ENCODE measurements around the gene HERPUD1. TPM values are rescaled to one million over a fixed set of nuclear protein-coding genes. Genes with fewer than 3 reads are reported as not detected.

The HERPUD1 gene
- total and polyA plus RNA-seq, 2 of the 8 experiments (the other 6 are each of a cell fraction or from before 2014, with no cell fraction given): 23.3 to 34.7 TPM

DNA sequence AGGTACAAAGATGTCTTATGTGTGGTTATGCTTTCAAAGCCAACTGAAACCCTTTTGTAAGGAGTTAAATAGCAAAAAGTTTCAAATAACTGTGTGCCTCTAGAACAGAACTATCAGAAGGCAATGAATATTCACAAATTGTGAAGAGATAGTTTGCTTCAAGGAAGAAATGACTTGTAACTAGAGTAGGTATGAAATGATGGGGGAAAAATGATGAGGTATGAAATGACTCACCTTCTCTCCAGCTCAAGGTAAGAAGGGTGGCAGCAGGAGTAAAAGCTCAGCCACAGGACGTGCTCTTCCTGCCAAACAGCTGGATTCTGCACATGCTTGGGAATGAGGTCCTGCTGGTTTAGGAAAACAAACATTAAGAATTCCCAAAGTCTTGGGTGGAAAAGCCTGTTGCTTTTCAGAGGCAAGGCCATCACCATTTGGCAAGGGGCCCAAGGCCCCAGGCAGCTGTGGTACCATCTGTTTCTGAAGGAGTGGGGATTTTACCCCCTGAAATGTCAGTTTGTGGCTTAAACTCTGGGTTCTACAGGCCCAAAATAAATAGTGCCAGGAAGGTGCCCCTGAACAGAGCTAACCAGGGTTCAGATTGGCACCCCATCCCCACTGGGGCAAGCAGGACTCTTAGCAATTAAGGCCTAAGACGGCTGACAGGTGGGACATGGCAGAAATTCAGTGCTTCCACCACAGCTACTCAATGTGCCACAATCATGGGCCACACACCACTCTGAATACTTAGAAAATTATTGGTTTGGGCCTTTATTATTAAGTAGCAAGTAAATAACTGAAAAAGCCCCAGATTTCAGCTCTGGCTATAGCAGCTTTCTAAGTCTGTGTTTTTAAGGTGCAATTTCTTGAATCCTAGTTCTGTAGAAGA lies 13.3 kb downstream of the HERPUD1 start:
- H3K14ac ChIP-seq (ENCODE audit: insufficient read length): no peak overlapping the region
- no peak overlapping the region for H3K23ac ChIP-seq (ENCODE audit: insufficient read length)
- no peak overlapping the region for H3K9ac ChIP-seq (replicated peaks in 1 of 4; ENCODE audit: extremely low read depth in 1 of 4, low read depth in 3 of 4, low read length in 3 of 4)
- H2AK5ac ChIP-seq (ENCODE audit: low read depth, low read length): no peak overlapping the region
- peaks cover 2 to 3% of the 10 kb centered on the region in 2 experiments for H4K20me1 ChIP-seq (replicated peaks in 1 of 2; ENCODE audit: control insufficient read depth in 1 of 2, insufficient read depth in 2 of 2, low read length in 2 of 2)
- no peak overlapping the region for H2BK5ac ChIP-seq (ENCODE audit: low read depth, low read length)
- no peaks in the 10 kb centered on the region for H3K9me3 ChIP-seq (ENCODE audit: insufficient read depth in 2 of 2, low read depth in 1 of 2, low read length in 1 of 2)
- no peak overlapping the region for H4K91ac ChIP-seq (replicated peaks; ENCODE audit: insufficient read length, low read length)
- no peak overlapping the region for H4K5ac ChIP-seq (ENCODE audit: insufficient read length, low read depth, low read length)
- H2BK15ac ChIP-seq (ENCODE audit: low read length): no peak overlapping the region
- no peaks in the 10 kb centered on the region for H3K79me2 ChIP-seq (ENCODE audit: control insufficient read depth in 1 of 2, insufficient read depth in 2 of 2, low read length in 2 of 2)
- no peak overlapping the region for H3K27ac ChIP-seq (ENCODE audit: low read depth, low read length)
- H3K27me3 ChIP-seq (replicated peaks in 1 of 4; ENCODE audit: control insufficient read depth in 3 of 4, extremely low read depth in 1 of 4, insufficient read depth in 3 of 4, low read length in 3 of 4): no peaks in the 10 kb centered on the region
- FAIRE-seq: no peak
- DNase-seq (ENCODE audit: low read depth in 1 of 2, low spot score in 2 of 2): no peak
- H3K79me1 ChIP-seq (ENCODE audit: low read depth, low read length): no peaks in the 10 kb centered on the region
- no peak overlapping the region for H2AFZ ChIP-seq (ENCODE audit: low read length)
- H2BK20ac ChIP-seq (ENCODE audit: low read length): no peak overlapping the region
- no peak overlapping the region for H3K56ac ChIP-seq (replicated peaks; ENCODE audit: insufficient read length, low read depth, low read length)
- H4K8ac ChIP-seq (ENCODE audit: extremely low read depth, insufficient read depth, low read length): no peak overlapping the region
- no peak overlapping the region for H3K18ac ChIP-seq (ENCODE audit: extremely low read depth, low read length)
- no peak overlapping the region for H2BK12ac ChIP-seq (ENCODE audit: low read depth, low read length)
- no peak overlapping the region for H3K4ac ChIP-seq (replicated peaks; ENCODE audit: insufficient read length, low read depth, low read length)
- ChIA-PET POLR2A (ENCODE audit: partially characterized antibody) (interaction anchor here (0.6 to 8.0 kb wide), 3 partner anchors 11 to 75 kb away, joined by 3 to 125 read pairs (median 5); partner anchors contain the start of gene HERPUD1), CTCF (ENCODE audit: partially characterized antibody) (interaction anchor here (1.2 kb wide), 2 partner anchors 19 to 26 kb away, joined by 3 to 6 read pairs; no protein-coding TSS in a partner anchor)
- H2BK120ac ChIP-seq (replicated peaks; ENCODE audit: low read depth, low read length): no peak overlapping the region
- no peaks in the 10 kb centered on the region for H3K4me1 ChIP-seq (replicated peaks in 1 of 4; ENCODE audit: control insufficient read depth in 3 of 4, insufficient read depth in 4 of 4, low read length in 3 of 4)
- H3K36me3 ChIP-seq (ENCODE audit: control insufficient read depth in 2 of 4, insufficient read depth in 4 of 4, low read length in 3 of 4): peaks cover 8 to 45% (median 32%) of the 10 kb centered on the region in 4 experiments
- H3K4me3 ChIP-seq (ENCODE audit: extremely low read depth in 1 of 4, insufficient read depth in 2 of 4, low read depth in 3 of 4, low read length in 4 of 4): no peak overlapping the region
- H3K4me2 ChIP-seq (ENCODE audit: insufficient read depth in 1 of 2, low read depth in 2 of 2, low read length in 2 of 2): no peak overlapping the region
- H3K23me2 ChIP-seq (ENCODE audit: low read depth, low read length): no peaks in the 10 kb centered on the region
- WGBS, 2 experiments (ENCODE audit: extremely low coverage in 1 of 2, insufficient coverage in 1 of 2, insufficient read length in 1 of 2, insufficient replicate concordance in 2 of 2, low coverage in 1 of 2, low lambda C conversion rate in 2 of 2, missing lambda C conversion rate in 1 of 2): 82% methylated on average over 2 of the region's 2 CpGs; no CpG with 5 or more reads in 1 of the 2 experiments
- TF ChIP-seq SRF (IDR thresholded peaks at IDR 0.05; ENCODE audit: low read depth, low read length) (no peak), SP2 (IDR thresholded peaks at IDR 0.05; ENCODE audit: low read length) (no peak), EP300 (IDR thresholded peaks at IDR 0.05; ENCODE audit: borderline replicate concordance in 1 of 2, low read depth in 2 of 2, low read length in 2 of 2) (no peak), RBBP5 (IDR thresholded peaks at IDR 0.05; ENCODE audit: borderline replicate concordance, low read depth, low read length) (no peak)
